Measurements from ENCODE around the gene STIM2.

The STIM2 gene

DNA sequence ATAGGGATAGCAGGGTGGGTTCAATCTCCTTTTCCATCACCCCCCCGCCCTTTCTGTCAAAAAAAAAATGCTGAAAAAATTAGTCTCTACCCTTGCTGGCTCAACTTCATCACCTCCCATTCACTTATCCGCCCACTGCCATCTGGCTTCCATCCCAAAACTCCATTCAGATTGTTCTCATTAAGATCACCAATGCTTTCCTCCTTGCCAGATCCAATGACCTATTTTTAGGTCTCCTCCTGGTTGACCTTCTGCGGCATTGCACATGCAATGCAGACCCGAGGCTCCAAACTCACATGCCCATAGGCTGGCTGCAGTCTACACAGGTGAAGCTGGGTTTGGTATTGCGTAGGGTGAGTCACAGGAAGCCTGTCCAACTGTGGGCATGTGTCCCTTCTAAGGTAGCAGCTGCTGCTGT is 21.1 kb upstream of the STIM2 start:
- no peak overlapping the region for H3K23ac ChIP-seq (ENCODE audit: low read depth, low read length, poor library complexity)
- H3K4me2 ChIP-seq (ENCODE audit: insufficient read depth, low read length, poor library complexity, severe bottlenecking) = no peak overlapping the region
- peaks cover 0 to 4% of the 10 kb centered on the region in 2 donors for H3K4me1 ChIP-seq (ENCODE audit: control insufficient read depth in 2 of 2, insufficient read depth in 1 of 2, low read depth in 1 of 2, low read length in 2 of 2)
- no peak overlapping the region for H3K18ac ChIP-seq (ENCODE audit: low read length)
- H2BK12ac ChIP-seq (ENCODE audit: low read length) = no peak overlapping the region
- H3K36me3 ChIP-seq (replicated peaks in 1 of 2; ENCODE audit: control insufficient read depth in 2 of 2, insufficient read depth in 2 of 2, low read length in 2 of 2) = no peaks in the 10 kb centered on the region
- H2BK120ac ChIP-seq (ENCODE audit: low read depth, low read length) = no peak overlapping the region
- H3K9ac ChIP-seq (ENCODE audit: low read depth, low read length, poor library complexity) = no peak overlapping the region
- H3K9me3 ChIP-seq (replicated peaks in 1 of 2; ENCODE audit: control insufficient read depth in 2 of 2, insufficient read depth in 1 of 2, low read depth in 1 of 2, low read length in 2 of 2) = peaks cover 3 to 5% of the 10 kb centered on the region in 2 donors
- H3K4me3 ChIP-seq (ENCODE audit: low read length in 2 of 2) = no peak overlapping the region
- H2AK5ac ChIP-seq (ENCODE audit: low read depth, low read length) = no peak overlapping the region
- H3K4ac ChIP-seq (ENCODE audit: low read length) = no peak overlapping the region
- no peaks in the 10 kb centered on the region for H3K27me3 ChIP-seq (ENCODE audit: control insufficient read depth in 3 of 3, insufficient read depth in 3 of 3, low read depth in 1 of 3, low read length in 3 of 3)
- no peak overlapping the region for H4K91ac ChIP-seq (ENCODE audit: low read depth, low read length, poor library complexity)
- no peak overlapping the region for H4K8ac ChIP-seq (ENCODE audit: low read depth, low read length)
- H3K27ac ChIP-seq (replicated peaks; ENCODE audit: low read length) = no peak overlapping the region
- no peak for DNase-seq (ENCODE audit: low spot score)
- H2BK15ac ChIP-seq (ENCODE audit: low read length) = no peak overlapping the region
- H3K79me1 ChIP-seq (ENCODE audit: low read depth, low read length) = no peaks in the 10 kb centered on the region
- H3K14ac ChIP-seq (ENCODE audit: low read length) = no peak overlapping the region
- H2BK5ac ChIP-seq (ENCODE audit: low read length) = no peak overlapping the region
- no peak overlapping the region for H2AFZ ChIP-seq (ENCODE audit: low read length)
- WGBS, 2 donors (ENCODE audit: extremely low coverage in 2 of 2, insufficient read length in 2 of 2, insufficient replicate concordance in 1 of 2) = no CpG with 5 or more reads among the region's 5 CpGs

DNA sequence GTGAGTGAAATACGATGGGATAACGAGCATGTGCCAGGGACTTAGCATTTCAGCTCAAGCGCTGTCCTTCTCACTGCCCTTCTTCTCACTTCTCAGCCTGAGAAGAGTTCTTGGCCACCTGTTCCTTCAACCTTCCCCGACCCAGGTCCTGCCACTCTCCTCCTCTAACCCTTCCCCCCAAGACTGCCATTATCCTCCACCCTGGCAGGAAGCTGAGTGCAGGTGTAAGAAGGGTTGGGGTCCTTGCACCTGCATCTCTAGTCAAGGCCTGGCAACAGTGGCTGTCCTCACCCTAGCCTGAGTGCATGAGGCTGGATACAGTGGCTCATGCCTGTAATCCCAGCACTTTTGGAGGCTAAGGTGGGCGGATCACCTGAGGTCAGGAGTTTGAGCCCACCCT is 19.9 kb upstream of the STIM2 start:
- no CpG with 5 or more reads among the region's 5 CpGs for whole genome bisulfite sequencing, 2 donors (ENCODE audit: extremely low coverage in 2 of 2, insufficient read length in 2 of 2, insufficient replicate concordance in 1 of 2)
- Histone ChIP-seq H2BK15ac (ENCODE audit: low read length) (no peak overlapping the region), H3K36me3 (replicated peaks in 1 of 2; ENCODE audit: control insufficient read depth in 2 of 2, insufficient read depth in 2 of 2, low read length in 2 of 2) (no peaks in the 10 kb centered on the region), H2BK5ac (ENCODE audit: low read length) (no peak overlapping the region), H3K4me2 (ENCODE audit: insufficient read depth, low read length, poor library complexity, severe bottlenecking) (no peak overlapping the region), H3K27ac (replicated peaks; ENCODE audit: low read length) (no peak overlapping the region), H4K91ac (ENCODE audit: low read depth, low read length, poor library complexity) (no peak overlapping the region), H3K14ac (ENCODE audit: low read length) (no peak overlapping the region), H3K27me3 (ENCODE audit: control insufficient read depth in 3 of 3, insufficient read depth in 3 of 3, low read depth in 1 of 3, low read length in 3 of 3) (no peaks in the 10 kb centered on the region), H3K4me1 (ENCODE audit: control insufficient read depth in 2 of 2, insufficient read depth in 1 of 2, low read depth in 1 of 2, low read length in 2 of 2) (peaks cover 0 to 4% of the 10 kb centered on the region in 2 donors), H3K79me1 (ENCODE audit: low read depth, low read length) (no peaks in the 10 kb centered on the region), H2AFZ (ENCODE audit: low read length) (no peak overlapping the region), H3K4ac (ENCODE audit: low read length) (no peak overlapping the region), H2BK120ac (ENCODE audit: low read depth, low read length) (no peak overlapping the region), H3K4me3 (ENCODE audit: low read length in 2 of 2) (no peak overlapping the region), H3K9ac (ENCODE audit: low read depth, low read length, poor library complexity) (no peak overlapping the region), H2BK12ac (ENCODE audit: low read length) (no peak overlapping the region), H3K23ac (ENCODE audit: low read depth, low read length, poor library complexity) (no peak overlapping the region), H3K18ac (ENCODE audit: low read length) (no peak overlapping the region), H2AK5ac (ENCODE audit: low read depth, low read length) (no peak overlapping the region), H4K8ac (ENCODE audit: low read depth, low read length) (no peak overlapping the region), H3K9me3 (replicated peaks in 1 of 2; ENCODE audit: control insufficient read depth in 2 of 2, insufficient read depth in 1 of 2, low read depth in 1 of 2, low read length in 2 of 2) (no peaks in the 10 kb centered on the region)
- no peak for DNase-seq (ENCODE audit: low spot score)

DNA sequence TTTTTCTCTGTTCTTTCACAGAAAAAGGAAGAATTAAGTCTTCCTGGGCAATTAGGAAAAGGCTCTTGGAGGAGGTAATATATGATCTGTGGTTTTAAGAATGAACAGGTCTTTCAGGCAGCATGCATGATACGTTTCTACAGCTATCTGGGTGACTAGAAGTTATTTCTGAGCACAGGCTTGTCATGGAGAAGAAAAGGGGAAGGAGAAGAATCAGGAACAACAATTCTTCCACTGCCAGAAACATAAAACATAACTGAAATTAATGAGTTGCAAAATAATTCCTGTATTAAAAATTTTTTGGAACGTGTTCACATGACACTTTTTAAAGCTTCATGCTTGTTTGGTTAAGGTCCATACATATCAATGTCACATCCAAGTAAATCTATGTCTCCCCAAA is 17.7 kb upstream of the STIM2 start:
- no peak overlapping the region for H2AK5ac ChIP-seq (ENCODE audit: low read depth, low read length)
- H3K14ac ChIP-seq (ENCODE audit: low read length) = no peak overlapping the region
- peaks cover 0 to 1% of the 10 kb centered on the region in 2 donors for H3K4me1 ChIP-seq (ENCODE audit: control insufficient read depth in 2 of 2, insufficient read depth in 1 of 2, low read depth in 1 of 2, low read length in 2 of 2)
- no peak overlapping the region for H3K23ac ChIP-seq (ENCODE audit: low read depth, low read length, poor library complexity)
- H2AFZ ChIP-seq (ENCODE audit: low read length) = no peak overlapping the region
- no peak overlapping the region for H3K18ac ChIP-seq (ENCODE audit: low read length)
- no peaks in the 10 kb centered on the region for H3K27me3 ChIP-seq (ENCODE audit: control insufficient read depth in 3 of 3, insufficient read depth in 3 of 3, low read depth in 1 of 3, low read length in 3 of 3)
- H2BK120ac ChIP-seq (ENCODE audit: low read depth, low read length) = no peak overlapping the region
- no peak overlapping the region for H3K9ac ChIP-seq (ENCODE audit: low read depth, low read length, poor library complexity)
- H4K8ac ChIP-seq (ENCODE audit: low read depth, low read length) = no peak overlapping the region
- H3K27ac ChIP-seq (replicated peaks; ENCODE audit: low read length) = no peak overlapping the region
- H3K36me3 ChIP-seq (replicated peaks in 1 of 2; ENCODE audit: control insufficient read depth in 2 of 2, insufficient read depth in 2 of 2, low read length in 2 of 2) = no peaks in the 10 kb centered on the region
- no peak for DNase-seq (ENCODE audit: low spot score)
- H3K79me1 ChIP-seq (ENCODE audit: low read depth, low read length) = no peaks in the 10 kb centered on the region
- no peak overlapping the region for H3K4ac ChIP-seq (ENCODE audit: low read length)
- H3K4me2 ChIP-seq (ENCODE audit: insufficient read depth, low read length, poor library complexity, severe bottlenecking) = no peak overlapping the region
- no peak overlapping the region for H2BK5ac ChIP-seq (ENCODE audit: low read length)
- WGBS, 2 donors (ENCODE audit: extremely low coverage in 2 of 2, insufficient read length in 2 of 2, insufficient replicate concordance in 1 of 2) = no CpG with 5 or more reads among the region's 2 CpGs
- H3K4me3 ChIP-seq (ENCODE audit: low read length in 2 of 2) = no peak overlapping the region
- no peak overlapping the region for H2BK15ac ChIP-seq (ENCODE audit: low read length)
- no peaks in the 10 kb centered on the region for H3K9me3 ChIP-seq (replicated peaks in 1 of 2; ENCODE audit: control insufficient read depth in 2 of 2, insufficient read depth in 1 of 2, low read depth in 1 of 2, low read length in 2 of 2)
- H2BK12ac ChIP-seq (ENCODE audit: low read length) = no peak overlapping the region
- no peak overlapping the region for H4K91ac ChIP-seq (ENCODE audit: low read depth, low read length, poor library complexity)

DNA sequence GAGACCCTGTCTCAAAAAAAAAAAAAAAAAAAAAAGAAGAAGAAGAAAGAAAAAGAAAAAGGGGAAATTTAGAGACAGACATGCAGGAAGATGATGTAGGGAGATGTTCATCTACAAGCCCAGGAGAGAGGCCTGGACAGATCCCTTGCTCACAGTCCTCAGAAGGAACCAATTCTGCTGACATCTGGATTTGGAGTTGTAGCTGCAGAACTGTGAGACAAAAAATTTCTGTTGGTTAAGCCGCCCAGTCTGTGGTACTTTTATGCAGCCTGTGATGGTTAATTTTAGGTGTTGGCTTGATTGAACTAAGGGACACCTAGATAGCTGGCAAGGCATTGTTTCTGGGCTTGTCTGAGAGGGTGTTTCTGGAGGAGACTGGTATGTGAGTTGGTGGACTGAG is 10.1 kb upstream of the STIM2 start:
- no CpG with 5 or more reads among the region's 1 CpG for WGBS, 2 donors (ENCODE audit: extremely low coverage in 2 of 2, insufficient read length in 2 of 2, insufficient replicate concordance in 1 of 2)
- DNase-seq (ENCODE audit: low spot score) = no peak

More for the DNA sequence above, 10.1 kb upstream of the STIM2 start:
- Histone ChIP-seq H4K8ac (ENCODE audit: low read depth, low read length) (no peak overlapping the region), H3K4me3 (ENCODE audit: low read length in 2 of 2) (no peak overlapping the region), H3K79me1 (ENCODE audit: low read depth, low read length) (no peaks in the 10 kb centered on the region), H3K14ac (ENCODE audit: low read length) (no peak overlapping the region), H4K91ac (ENCODE audit: low read depth, low read length, poor library complexity) (no peak overlapping the region), H2AFZ (ENCODE audit: low read length) (no peak overlapping the region), H3K18ac (ENCODE audit: low read length) (no peak overlapping the region), H3K4me2 (ENCODE audit: insufficient read depth, low read length, poor library complexity, severe bottlenecking) (no peak overlapping the region), H2BK12ac (ENCODE audit: low read length) (no peak overlapping the region), H3K9ac (ENCODE audit: low read depth, low read length, poor library complexity) (no peak overlapping the region), H3K27ac (replicated peaks; ENCODE audit: low read length) (no peak overlapping the region), H2BK15ac (ENCODE audit: low read length) (no peak overlapping the region), H3K4me1 (ENCODE audit: control insufficient read depth in 2 of 2, insufficient read depth in 1 of 2, low read depth in 1 of 2, low read length in 2 of 2) (no peaks in the 10 kb centered on the region), H2BK120ac (ENCODE audit: low read depth, low read length) (no peak overlapping the region), H3K4ac (ENCODE audit: low read length) (no peak overlapping the region), H3K9me3 (replicated peaks in 1 of 2; ENCODE audit: control insufficient read depth in 2 of 2, insufficient read depth in 1 of 2, low read depth in 1 of 2, low read length in 2 of 2) (no peaks in the 10 kb centered on the region), H3K23ac (ENCODE audit: low read depth, low read length, poor library complexity) (no peak overlapping the region), H3K27me3 (ENCODE audit: control insufficient read depth in 3 of 3, insufficient read depth in 3 of 3, low read depth in 1 of 3, low read length in 3 of 3) (no peaks in the 10 kb centered on the region), H2BK5ac (ENCODE audit: low read length) (no peak overlapping the region), H3K36me3 (replicated peaks in 1 of 2; ENCODE audit: control insufficient read depth in 2 of 2, insufficient read depth in 2 of 2, low read length in 2 of 2) (no peaks in the 10 kb centered on the region), H2AK5ac (ENCODE audit: low read depth, low read length) (no peak overlapping the region)
